GM18511 (cell line): Measurements from ENCODE around the gene SLC34A2.
"Not testable (repeated sequence)": the region's sequence is repeated elsewhere in the genome, so short reads cannot be mapped to it uniquely, and the experiment has no call there.

ENCODE experiments used
- ATAC-seq: cut with Tn5 transposase; IDR thresholded peaks from one replicate; pipeline ENCODE4 v1.9.1; 2021; ENCODE audit warnings: mild to moderate bottlenecking, moderate library complexity; ENCODE audit not compliant: unreplicated experiment

The SLC34A2 gene, protein sequence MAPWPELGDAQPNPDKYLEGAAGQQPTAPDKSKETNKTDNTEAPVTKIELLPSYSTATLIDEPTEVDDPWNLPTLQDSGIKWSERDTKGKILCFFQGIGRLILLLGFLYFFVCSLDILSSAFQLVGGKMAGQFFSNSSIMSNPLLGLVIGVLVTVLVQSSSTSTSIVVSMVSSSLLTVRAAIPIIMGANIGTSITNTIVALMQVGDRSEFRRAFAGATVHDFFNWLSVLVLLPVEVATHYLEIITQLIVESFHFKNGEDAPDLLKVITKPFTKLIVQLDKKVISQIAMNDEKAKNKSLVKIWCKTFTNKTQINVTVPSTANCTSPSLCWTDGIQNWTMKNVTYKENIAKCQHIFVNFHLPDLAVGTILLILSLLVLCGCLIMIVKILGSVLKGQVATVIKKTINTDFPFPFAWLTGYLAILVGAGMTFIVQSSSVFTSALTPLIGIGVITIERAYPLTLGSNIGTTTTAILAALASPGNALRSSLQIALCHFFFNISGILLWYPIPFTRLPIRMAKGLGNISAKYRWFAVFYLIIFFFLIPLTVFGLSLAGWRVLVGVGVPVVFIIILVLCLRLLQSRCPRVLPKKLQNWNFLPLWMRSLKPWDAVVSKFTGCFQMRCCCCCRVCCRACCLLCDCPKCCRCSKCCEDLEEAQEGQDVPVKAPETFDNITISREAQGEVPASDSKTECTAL

DNA sequence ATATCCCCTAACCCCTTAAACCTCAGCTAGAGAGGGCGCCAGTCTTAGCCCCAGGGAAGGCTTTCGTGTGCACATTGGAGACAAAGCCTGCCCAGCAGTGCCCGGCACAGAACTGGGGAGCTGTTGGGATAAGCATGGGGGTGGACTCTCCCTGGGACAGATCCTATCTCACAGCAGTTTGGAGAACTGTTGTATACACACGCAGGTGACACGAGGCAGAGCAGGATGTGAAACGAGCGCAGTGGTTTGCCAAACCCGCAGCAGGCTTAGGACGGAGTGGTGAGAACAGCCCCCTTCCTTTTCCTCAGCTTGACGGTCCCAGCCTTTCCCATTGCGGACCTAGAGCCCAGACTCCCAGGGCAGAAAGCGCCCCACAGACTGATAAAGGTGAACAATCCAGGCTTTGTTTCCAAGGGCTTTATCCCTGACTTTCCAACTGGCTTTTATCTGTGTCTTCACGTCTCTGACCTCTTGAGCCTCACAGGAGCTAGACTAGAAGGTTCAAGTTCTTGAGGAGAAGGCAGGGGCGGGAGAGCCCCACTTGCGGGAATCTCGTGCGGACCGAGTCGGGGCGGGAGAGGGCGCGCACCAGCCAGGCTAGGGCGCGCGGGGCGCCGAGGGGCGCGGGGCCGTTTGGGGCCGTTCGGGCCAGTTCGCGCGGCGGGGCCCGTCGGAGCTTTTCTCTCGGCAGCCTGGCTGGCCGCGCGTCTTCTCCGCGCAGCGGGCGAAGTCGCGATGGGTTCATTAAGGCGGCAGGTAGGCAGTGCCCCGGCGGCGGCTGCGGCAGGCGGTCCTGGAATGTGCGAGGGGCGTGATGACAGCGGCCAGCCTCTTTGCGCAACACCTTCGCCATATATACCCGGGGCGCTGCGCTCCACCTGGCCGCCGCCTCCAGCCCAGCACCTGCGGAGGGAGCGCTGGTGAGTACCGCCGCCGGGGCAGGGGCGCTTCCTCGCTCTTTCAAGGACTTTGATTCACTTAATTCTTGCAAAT lies at the start of gene SLC34A2:
SLC34A2 (plus strand) TSS at position 881 of the 993 bp plus-strand sequence. CDS start 6,650 bp downstream, outside the sequence.
- ATAC-seq = no peak

DNA sequence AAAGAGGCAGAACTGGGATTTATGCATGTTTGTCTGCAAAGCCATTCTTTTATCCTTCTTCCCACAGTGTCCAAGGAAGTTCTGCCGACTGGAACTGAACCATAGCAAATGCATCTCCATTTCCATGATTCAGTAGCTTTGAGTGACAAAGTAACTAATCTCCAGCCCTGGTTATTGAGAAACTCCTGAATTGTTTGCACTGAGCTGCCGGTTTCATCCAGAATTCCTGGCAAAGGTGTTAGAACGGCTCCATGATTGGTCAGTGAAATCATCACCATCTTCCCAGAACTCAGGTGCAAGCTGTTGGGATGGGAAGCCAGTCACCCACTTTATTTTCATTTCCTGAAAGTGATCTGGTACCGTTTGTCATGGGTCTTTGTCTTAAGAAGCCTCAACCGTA lies 47.0 kb upstream of the SLC34A2 start:
- ATAC-seq = no peak

DNA sequence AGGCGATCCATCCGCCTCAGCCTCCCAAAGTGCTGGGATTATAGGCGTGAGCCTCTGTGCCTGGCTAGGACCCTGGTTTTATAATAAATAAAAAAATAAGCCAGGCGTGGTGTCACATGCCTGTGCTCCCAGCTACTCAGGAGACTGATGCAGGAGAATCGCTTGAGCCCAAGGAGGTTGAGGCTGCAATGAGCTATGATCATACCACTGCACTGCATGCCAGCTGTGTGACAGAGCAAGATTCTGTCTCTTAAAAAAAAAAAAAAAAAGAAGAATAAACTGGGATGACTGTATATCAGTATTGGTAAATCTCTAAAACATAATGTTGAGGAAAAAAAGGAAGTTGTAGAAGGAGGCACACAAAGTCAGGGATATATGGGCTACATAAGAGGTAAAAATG lies 45.7 kb upstream of the SLC34A2 start:
- no peak for ATAC-seq

DNA sequence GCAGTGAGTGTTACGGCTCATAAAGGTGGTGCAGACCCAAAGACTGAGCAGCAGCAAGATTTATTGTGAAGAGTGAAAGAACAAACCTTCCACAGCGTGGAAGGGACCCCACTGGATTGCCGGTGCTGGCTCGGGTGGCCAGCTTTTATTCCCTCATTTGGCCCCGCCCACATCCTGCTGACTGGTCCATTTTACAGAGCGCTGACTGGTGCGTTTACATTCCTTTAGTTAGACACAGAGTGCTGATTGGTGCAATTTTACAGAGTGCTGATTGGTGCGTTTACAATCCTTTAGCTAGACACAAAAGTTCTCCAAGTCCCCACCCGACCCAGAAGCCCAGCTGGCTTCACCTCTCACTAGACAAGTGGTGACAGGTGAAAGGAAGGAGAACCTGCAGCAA lies 42.0 kb upstream of the SLC34A2 start:
- not testable (repeated sequence) for ATAC-seq

DNA sequence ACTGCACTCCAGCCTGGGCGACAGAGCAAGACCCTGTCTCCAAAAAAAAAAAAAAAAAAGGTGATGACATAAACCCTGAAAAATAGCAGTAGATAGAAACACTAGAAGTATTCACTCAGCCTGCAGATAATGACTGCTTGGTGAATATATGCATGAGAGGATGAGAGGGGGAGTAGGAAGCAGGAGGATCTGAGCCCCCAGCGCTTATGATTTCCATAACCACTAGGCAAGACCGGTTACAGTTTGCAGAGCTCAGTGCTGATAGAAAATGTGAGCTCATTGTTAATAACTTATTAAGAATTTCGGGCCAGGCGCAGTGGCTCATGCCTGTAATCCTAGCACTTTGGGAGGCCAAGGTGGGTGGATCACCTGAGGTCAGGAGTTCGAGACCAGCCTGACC lies 40.8 kb upstream of the SLC34A2 start:
- no peak for ATAC-seq

DNA sequence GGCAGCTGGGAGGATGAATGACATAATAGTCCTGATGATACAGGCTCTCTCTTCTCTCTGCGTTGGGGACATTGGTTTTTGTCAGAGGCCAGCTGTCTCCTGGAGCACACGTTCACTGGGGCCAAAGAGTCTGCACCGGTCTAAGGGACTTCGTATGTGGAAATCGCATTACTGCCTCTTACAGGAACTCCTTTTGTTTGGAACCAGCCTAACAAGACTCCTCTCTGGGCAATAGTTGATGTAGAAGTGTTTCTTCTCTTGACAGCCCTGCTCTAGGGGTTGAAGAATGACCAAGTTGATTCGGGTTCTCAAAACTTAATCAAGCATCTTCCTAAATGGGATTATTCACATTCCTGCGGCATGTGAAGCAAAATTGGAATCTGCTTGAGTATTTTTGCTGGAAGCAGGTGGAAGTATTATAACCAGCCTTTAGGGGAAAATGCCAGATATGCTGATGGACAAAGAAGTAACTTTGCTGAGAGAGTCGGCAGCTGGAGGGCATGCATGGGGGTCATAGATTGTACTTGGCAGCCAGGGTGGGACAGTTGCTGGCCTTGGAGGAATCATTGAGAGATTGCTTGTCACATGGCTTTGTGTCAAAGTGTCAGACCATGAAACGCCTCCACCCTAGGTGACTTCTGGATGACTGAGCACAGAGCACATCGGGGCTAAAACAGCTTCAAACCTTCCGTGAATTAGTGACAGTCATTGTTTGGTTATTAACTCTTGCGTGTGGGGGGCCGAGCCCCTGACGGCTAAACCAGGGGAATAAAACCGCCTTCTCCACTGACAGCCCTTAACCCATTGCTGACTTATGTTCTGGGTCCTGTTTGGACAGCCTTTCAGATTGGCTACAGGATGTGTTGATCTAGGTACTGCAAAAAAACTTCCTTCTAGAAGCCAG lies 34.4 kb upstream of the SLC34A2 start:
- no peak for ATAC-seq

DNA sequence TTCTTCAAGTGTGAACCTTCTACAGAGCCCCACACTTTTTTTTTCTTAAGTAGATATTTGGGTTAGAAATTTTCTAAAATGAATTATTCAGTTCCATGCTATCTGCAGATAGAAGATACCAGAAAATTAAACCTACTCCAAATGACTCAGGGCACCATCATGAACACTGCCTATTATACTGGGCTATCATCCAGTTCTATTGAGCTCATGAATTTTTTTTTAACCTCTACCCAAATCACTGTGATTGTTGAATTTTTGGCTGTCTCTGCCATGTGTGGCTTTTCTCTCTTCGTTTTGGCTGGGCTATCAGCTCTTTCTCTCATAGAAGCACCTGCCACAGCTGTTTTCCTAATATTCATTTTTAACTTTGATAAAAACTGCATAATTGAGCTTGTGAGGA lies 31.0 kb upstream of the SLC34A2 start:
- no peak for ATAC-seq

DNA sequence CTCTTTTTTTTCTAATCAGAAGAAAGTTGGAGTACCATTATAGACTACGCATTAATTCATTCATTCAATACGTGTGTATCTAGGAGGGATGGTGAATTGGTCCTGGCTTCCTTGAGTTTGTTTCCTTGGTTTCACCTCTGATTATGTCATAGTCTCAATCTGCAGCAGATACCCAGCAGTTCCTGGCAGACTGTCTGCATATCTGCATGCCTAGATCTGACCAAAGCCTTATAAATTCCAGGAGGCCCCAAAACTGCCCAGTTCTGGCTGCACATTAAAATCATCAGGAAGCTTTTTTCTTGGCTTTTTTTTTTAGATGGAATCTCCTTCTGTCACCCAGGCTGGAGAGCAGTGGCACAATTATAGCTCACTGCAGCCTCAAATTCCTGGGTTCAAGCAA lies 27.2 kb upstream of the SLC34A2 start:
- no peak for ATAC-seq

DNA sequence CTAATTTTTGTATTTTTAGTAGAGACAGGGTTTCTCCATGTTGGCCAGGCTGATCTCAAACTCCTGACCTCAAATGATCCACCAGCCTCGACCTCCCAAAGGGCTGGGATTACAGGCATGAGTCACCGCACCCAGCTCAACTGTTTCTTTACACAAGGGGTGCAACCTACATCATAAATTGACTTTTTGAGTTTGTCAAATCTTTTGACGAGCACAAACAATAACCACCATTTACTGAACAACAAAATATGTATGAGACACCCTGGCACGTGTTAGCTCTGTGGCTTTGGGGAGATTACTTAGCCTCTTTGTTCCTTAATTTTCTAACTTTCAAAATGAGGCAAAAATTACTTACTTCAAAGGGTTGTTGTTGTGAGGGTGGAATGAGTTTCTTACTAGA lies 23.5 kb upstream of the SLC34A2 start:
- ATAC-seq = no peak

DNA sequence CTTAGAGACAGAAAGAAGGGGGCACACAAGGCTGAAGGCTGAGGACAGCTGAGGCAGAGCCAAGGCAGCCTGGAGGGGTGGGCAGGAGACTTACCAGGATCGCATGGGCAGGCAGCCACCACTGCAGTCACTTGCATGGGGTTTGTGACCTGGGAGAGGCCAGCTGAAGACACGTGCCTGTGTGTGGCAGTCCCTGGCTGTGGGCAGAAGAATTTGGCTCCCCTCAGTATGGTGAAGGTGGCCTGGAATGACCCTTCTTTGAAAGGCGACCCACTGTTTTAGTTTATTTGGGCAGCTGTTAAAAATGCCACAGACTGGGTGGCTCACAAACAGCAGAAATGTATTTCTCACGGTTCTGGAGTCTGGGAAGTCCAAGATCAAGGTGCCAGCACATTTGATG lies 22.1 kb upstream of the SLC34A2 start:
- no peak for ATAC-seq

DNA sequence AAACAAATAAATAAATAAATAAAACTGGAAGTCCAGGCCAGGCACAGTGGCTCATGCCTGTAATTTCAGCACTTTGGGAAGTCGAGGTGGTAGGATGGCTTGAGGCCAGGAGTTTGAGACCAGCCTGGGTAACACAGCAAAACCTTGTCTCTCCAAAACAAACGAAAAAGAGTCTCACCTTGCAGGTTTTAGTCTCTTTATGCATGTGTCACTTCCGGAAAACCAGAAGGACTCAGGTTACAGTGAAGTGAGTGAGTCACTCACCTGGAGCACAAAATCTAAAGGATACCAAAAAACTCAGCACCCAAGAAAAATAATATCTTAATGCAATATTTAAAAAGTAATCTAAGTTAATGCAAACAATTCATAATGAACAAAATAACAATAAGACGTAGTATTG lies 20.1 kb upstream of the SLC34A2 start:
- no peak for ATAC-seq

DNA sequence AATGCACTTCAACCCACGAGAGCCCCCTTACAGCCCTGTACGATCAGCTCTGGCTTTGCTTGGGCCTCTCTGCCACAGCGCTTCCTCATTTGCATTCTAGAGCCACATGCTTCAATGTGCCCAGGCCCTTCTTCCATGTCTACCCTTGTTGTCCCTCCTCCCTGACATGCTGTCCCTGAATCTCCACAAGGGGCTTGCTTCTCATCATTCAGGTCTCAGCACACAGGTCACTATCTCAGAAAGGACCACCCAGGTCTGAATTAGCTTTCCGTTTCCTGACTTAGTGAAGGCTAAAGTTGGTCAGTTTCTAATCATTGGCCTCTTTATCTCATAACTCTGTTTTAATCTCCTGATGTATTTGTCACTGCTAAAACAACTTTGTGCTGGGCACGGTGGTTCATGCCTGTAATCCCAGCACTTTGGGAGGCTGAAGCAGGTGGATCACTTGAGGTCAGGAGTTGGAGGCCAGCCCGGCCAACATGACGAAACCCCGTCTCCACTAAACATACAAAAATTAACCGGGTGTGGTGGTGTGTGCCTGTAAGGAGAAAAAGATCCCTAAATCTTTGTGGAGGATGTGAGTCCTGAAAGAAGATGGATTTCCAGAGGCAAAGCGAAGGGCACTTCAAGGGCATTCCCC lies 17.9 kb upstream of the SLC34A2 start:
- no peak for ATAC-seq

DNA sequence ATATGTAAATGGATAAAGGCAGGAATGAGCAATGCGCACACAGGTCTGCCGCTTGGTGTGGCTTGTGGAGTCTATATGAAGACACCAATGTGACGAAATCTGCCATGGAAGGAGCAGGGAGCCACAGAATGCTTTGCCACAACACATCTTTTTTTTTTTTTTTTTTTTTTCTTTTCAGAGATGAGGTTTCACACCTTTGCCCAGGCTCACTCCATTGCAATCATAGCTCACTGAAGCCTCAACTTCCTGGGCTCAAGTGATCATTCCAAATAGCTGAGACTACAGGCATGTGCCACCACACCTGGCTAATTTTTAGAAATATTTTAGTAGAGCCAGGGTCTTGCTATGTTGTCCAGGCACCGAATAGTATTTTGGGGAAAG lies 17.4 kb upstream of the SLC34A2 start:
- no peak for ATAC-seq

DNA sequence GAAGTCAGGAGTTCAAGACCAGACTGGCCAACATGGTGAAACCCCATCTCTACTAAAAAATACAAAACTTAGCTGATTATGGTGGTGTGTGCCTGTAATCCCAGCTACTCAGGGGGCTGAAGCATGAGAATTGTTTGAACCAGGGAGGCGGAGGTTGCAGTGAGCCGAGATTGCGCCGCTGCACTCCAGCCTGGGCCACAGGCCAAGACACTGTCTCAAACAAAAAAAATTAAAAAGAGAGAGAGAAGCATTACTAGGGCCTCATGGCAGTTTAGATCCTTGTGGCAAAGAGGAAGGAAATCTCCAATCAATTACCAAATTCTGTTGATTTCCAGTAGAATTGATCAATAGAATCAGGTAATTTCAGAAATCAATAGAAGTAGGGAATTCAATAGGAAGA lies 16.8 kb upstream of the SLC34A2 start:
- no peak for ATAC-seq

DNA sequence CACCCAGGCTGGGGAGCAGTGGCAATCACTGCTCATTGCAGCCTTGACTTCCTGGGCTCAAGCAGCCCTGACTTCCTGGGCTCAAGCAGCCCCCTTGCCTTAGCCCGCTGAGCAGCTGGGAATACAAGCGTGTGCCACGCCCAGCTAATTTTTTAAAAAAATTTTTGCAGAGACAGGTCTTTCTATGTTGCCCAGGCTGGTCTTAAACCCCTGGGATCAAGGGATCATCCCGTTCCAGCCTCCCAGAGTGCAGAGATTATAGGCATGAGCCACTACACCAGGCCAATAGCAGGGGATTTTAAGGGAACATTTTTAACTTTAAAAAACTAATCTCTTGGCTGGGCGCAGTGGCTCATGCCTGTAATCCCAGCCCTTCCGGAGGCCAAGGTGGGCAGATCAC lies 5.3 kb upstream of the SLC34A2 start:
- no peak for ATAC-seq

DNA sequence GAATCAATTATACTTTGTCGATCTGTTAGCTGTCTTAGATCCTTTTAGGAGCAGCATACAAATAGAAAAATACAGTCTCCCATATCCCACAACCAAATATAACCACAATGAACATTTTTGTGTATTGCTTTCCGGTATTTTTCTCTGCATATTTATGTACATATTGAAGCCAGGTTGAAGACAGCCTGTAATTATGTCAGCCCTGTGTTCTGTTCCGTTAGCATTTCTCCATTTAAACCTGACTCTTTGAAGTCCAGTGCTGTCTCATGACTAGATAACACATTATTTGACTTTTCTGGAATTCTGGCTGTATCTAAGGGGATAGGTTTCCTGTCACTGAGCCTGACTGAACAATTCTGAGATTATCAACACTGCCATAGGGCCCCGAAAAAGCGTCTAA lies 4.0 kb upstream of the SLC34A2 start:
- no peak for ATAC-seq

DNA sequence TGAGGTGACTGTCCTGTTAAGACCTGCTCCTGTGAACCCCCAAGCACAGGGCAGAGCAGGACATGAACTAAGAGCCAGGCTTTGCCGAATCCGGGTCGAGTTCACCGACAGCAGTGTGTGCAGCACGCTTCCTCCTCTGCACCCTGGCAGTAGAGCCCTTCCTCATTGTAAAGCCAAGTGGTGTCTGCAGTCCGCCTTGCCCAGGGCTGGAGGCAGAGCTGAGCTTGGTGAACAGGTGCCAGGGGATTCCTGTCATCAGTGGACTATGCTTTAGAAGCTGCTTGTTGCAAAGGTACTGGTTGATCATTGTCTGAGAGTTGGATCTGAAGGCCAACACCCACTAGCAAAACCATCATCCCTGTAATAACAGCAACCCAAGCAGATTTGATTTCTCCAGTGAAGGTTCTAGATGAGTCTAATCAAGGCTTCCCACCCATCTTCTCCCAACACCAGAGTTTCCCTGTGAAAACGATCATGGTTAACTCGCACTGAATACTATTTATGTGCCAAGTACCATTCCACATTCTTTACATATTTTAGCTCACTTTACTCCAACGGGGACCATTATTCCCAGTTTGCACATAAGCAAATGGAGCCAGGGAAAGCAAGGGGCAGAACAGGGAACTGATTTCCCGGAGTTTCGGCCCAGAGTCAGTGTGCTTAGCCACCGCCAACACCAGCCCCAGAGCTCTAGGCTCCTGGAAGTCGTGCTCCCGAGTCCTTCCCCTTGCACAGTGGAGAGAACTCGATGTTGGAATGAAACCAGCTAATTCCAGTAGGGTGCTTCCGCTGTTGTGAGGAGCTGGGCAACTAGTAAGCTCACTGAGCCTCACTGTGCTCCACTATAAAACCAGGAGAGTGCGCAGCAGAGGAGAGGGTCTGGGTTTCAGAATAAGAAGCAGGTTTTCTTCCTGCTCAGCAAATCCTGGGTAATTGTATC lies 1.4 kb upstream of the SLC34A2 start:
- ATAC-seq = no peak

DNA sequence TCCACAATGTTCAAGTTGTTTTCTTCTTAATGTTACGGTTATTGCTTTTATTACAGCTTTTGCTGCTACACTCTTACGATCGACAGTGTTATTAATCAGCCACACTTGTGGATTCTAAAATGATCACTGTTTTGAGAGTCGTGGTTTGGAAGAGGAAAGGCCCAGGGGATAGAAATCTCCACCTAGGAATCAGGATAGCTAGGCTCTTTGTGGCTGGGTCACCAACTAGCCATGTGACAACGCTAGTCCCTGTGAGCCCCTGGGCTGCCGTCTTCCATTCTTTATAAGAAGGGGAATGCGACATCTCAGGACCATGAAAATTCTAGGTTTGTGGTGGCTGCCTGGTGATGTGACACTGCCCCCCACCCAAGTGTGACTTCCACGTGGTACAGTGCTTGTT lies 380 bp downstream of the SLC34A2 start:
- no peak for ATAC-seq

DNA sequence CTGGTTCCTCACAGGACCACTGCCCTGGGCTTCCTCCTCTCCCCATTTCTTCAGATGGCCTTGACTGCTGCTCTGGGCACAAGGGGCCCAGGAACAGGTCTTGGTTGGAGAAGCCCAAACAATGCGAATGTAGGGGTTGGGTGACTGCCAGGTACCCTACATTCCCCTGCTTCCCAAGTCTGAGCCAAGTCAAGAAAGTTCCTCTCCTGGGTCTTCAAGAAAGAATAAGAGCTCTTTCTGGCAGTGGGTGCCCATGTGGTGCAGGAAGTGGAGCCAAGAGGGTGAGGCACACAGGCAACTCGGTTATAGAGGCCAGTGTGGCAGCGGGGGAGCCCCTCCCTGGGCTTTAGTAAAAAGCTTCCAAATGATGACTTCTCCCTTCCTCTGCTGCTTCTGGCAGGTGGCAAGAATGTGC lies 2.7 kb downstream of the SLC34A2 start:
- ATAC-seq = no peak
